Body of pancreas (tissue), 4 donors: ENCODE results near the gene CFAP54. TPM values are rescaled to one million over a fixed set of nuclear protein-coding genes. Genes with fewer than 3 reads are reported as not detected.
A peak's percentile ranks its signal among the peaks of the same experiment; 100 is the strongest.

ENCODE experiments used
- ATAC-seq: fragments of 150-250 bp; one replicate; pipeline ENCODE4 v1.9.1; 2016
- DNase-seq, 4 donors: peaks; one replicate each; pipeline ENCODE4 v3.0.0-alpha.2; 2019
- H3K27ac ChIP-seq, 4 donors: fragments of 200-600 bp; sonication (generic); 1 replicate in 3 of 4; 2 replicates in 1 of 4; pipeline versions ENCODE4 v1.5.1 to v1.6.1; 2016 to 2019; ENCODE audit warnings: mild to moderate bottlenecking in 1 of 4, mixed read lengths in 1 of 4, moderate library complexity in 1 of 4
- H3K27me3 ChIP-seq, 2 donors: fragments of 200-600 bp; sonication (generic); one replicate each; pipeline ENCODE4 v1.6.0; 2016; ENCODE audit warnings: mild to moderate bottlenecking in 1 of 2
- H3K36me3 ChIP-seq, 2 donors: fragments of 200-600 bp; sonication (generic); replicated peaks in 1 of 2; 2 replicates each; pipeline ENCODE4 v1.5.1; 2016; ENCODE audit warnings: low read depth in 2 of 2; ENCODE audit not compliant: insufficient read depth in 1 of 2
- H3K4me1 ChIP-seq: fragments of 200-600 bp; sonication (generic); one replicate; pipeline ENCODE4 v1.6.0; 2016
- H3K4me3 ChIP-seq, 2 donors: fragments of 200-600 bp; sonication (generic); 1 replicate in 1 of 2; 2 replicates in 1 of 2; pipeline ENCODE4 v1.5.1; 2016 to 2019
- H3K9me3 ChIP-seq, 3 donors: fragments of 200-600 bp; sonication (generic); 1 replicate in 2 of 3; 2 replicates in 1 of 3; pipeline ENCODE4 v1.5.1; 2016
- POLR2A ChIP-seq, 3 donors: fragments of 450-650 bp; IDR thresholded peaks; one replicate each; pipeline ENCODE4 v1.6.1; 2016; ENCODE audit warnings: antibody characterized with exemption in 3 of 3, mild to moderate bottlenecking in 2 of 3
- WGBS, 2 donors: methylation state at CpG; one replicate each; pipeline ENCODE4 v1.1.5; 2017; 5-methylcytosine and 5-hydroxymethylcytosine counted together
- intact Hi-C: fragments of 100-400 bp; cut with DNase I; formaldehyde crosslinking; loops from one replicate; pipeline ENCODE4 v1.15.1; 2023
- total RNA-seq, 2 donors: library from RNA; depleted of rRNA; stranded (reverse); fragments of >200 nt; gene quantifications; one replicate each; pipeline ENCODE4 v1.1.0, GENCODE V29; 2016
- TF ChIP-seq, protein P1 (sequence below), 7 experiments: fragments of 450-650 bp in 4 of 7; fragments of 200-600 bp in 3 of 7; sonication (generic) in 3 of 7; IDR thresholded peaks; one replicate each; pipeline ENCODE4 v1.5.1; 2016 to 2019; ENCODE audit warnings: antibody characterized with exemption in 7 of 7

Gene CFAP54
- total RNA-seq, 2 donors from 2014 or later, result 0.52 TPM; not detected in 1

DNA sequence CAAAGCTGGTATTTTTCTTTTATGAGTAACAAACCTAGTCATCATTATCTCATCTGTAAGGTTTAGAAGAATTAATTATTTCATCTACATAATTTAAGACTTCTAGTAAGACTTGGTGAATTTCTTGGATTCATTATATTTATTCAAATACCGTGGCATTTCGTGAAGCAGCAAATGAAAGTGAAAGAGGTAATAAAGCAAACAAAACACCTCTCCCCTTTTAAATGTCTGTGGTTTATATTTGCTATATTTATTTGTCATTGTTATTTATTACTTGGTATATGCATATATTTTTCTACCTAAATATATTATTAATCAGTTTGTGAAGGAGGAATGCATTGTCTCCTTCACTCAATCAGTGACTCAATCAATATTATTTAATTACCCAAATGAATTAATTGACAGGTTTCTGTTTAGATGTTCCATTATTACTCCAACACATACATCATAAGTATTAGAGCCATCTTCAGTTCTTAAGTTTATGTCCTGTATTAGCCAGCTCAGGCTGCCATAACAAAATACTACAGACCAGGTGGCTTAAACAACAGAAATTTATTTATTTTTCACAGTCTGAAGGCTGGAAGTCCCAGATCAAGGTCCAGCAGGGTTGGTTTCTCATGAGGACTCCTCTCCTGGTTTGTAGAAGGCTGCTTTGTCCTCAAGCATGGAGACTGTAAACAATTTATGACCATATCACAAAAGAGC lies 6.6 kb downstream of the CFAP54 start:
- Histone ChIP-seq H3K4me3 (no peak overlapping the region), H3K27me3 (no peaks in the 10 kb centered on the region), H3K4me1 (no peaks in the 10 kb centered on the region), H3K36me3 (no peaks in the 10 kb centered on the region), H3K27ac (no peak overlapping the region), H3K9me3 (no peaks in the 10 kb centered on the region)
- TF ChIP-seq, protein P1, sequence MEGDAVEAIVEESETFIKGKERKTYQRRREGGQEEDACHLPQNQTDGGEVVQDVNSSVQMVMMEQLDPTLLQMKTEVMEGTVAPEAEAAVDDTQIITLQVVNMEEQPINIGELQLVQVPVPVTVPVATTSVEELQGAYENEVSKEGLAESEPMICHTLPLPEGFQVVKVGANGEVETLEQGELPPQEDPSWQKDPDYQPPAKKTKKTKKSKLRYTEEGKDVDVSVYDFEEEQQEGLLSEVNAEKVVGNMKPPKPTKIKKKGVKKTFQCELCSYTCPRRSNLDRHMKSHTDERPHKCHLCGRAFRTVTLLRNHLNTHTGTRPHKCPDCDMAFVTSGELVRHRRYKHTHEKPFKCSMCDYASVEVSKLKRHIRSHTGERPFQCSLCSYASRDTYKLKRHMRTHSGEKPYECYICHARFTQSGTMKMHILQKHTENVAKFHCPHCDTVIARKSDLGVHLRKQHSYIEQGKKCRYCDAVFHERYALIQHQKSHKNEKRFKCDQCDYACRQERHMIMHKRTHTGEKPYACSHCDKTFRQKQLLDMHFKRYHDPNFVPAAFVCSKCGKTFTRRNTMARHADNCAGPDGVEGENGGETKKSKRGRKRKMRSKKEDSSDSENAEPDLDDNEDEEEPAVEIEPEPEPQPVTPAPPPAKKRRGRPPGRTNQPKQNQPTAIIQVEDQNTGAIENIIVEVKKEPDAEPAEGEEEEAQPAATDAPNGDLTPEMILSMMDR (IDR thresholded peaks at IDR 0.05), result no peak
- TF ChIP-seq POLR2A (IDR thresholded peaks at IDR 0.05), result no peak
- intact Hi-C loops, result no loop called here
- 58 to 87% methylated on average over 2 of the region's 2 CpGs for WGBS, 2 donors
- no peak for DNase-seq
- no peak for ATAC-seq

DNA sequence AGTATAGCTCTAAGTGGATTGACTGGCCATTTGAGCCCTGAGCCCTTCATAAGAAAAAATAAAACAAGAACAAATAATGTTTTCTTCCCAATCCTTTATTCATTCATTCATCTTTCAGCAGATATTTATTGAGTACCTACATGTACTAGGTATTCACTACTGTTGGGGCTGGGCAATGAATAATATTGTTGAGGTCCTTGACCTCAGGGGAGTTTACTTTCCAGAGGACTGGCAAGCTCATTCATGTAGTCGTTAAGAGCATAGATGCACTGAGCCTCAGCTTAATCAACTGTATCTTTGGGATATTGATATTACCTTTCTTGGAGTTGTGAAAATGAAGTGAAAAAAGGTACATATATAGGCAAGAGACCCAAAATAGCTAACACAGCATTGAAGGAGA lies 7.6 kb downstream of the CFAP54 start:
- H3K27me3 ChIP-seq, result no peaks in the 10 kb centered on the region
- TF ChIP-seq POLR2A (IDR thresholded peaks at IDR 0.05), result no peak
- TF ChIP-seq, protein P1 (IDR thresholded peaks at IDR 0.05), result no peak
- no peaks in the 10 kb centered on the region for H3K4me1 ChIP-seq
- no peak overlapping the region for H3K4me3 ChIP-seq
- no peaks in the 10 kb centered on the region for H3K9me3 ChIP-seq
- 67 to 70% methylated on average over 1 of the region's 1 CpG for WGBS, 2 donors
- no peaks in the 10 kb centered on the region for H3K36me3 ChIP-seq
- no peak overlapping the region for H3K27ac ChIP-seq
- ATAC-seq (no peak), DNase-seq (no peak)
- intact Hi-C loops, result no loop called here

DNA sequence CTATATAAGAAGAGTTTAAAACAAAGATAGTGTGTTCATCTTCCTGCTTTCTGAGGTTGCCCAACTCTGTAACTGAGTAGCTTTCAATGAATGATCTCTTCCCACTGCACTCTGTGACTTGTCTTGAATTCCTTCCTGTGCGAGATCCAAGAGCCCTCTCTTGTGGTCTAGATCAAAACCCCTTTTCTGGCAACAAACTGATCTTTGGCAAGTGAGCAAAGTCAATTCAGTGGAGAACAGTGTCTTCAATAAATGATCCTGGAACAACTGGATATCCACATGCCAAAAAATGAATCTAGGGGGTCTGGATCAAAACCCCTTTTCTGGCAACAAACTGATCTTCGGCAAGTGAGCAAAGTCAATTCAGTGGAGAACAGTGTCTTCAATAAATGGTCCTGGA lies 8.5 kb downstream of the CFAP54 start:
- H3K27me3 ChIP-seq, result no peaks in the 10 kb centered on the region
- no peaks in the 10 kb centered on the region for H3K4me1 ChIP-seq
- H3K4me3 ChIP-seq, result no peak overlapping the region
- no peak for ATAC-seq
- H3K9me3 ChIP-seq, result no peaks in the 10 kb centered on the region
- TF ChIP-seq, protein P1 (IDR thresholded peaks at IDR 0.05), result no peak
- no peak for TF ChIP-seq POLR2A (IDR thresholded peaks at IDR 0.05)
- no peaks in the 10 kb centered on the region for H3K36me3 ChIP-seq
- 68 to 85% methylated on average over 2 of the region's 2 CpGs for WGBS, 2 donors
- no peak overlapping the region for H3K27ac ChIP-seq
- no peak for DNase-seq
- intact Hi-C loops, result no loop called here

DNA sequence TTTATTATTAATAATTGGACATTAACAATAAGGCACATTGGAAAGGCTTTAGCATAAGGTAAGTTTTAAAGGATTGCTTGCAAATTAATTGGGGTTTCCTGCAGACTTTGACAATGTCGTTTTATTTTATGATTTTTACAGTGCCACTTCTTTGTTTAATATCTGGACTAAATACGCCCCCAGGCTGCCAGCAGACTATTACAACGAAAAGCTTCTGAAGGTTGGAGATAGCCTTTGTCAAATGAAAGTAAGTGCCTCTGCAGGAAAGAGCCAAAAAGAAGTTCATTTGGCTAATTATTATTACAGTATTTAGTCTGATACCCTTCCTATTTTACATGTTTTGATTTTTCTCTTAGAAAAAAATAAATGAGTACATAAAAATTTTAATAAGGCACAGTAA lies 11.3 kb downstream of the CFAP54 start:
- Histone ChIP-seq H3K4me1 (no peaks in the 10 kb centered on the region), H3K36me3 (no peaks in the 10 kb centered on the region), H3K27me3 (no peaks in the 10 kb centered on the region), H3K4me3 (no peak overlapping the region), H3K9me3 (no peaks in the 10 kb centered on the region), H3K27ac (no peak overlapping the region)
- ATAC-seq (no peak), DNase-seq (no peak)
- 35 to 50% methylated on average over 3 of the region's 3 CpGs for WGBS, 2 donors
- intact Hi-C loops, result loop anchor here (10.0 kb wide), 1 partner anchor 296 kb away; no protein-coding TSS in a partner anchor
- TF ChIP-seq POLR2A (IDR thresholded peaks at IDR 0.05), result no peak
- TF ChIP-seq, protein P1 (IDR thresholded peaks at IDR 0.05), result peak in 1 of 7 experiments; percentile 4
